A673 (cell line): ENCODE measurements around the gene CNDP1. TPM values are rescaled to one million over a fixed set of nuclear protein-coding genes. Genes with fewer than 3 reads are reported as not detected.

Source experiments
- BruUV-seq: library from RNA; stranded (reverse); fragments of 400-500 nt; replicated peaks from 2 replicates; lab custom pipeline; 2021; lab: Mats Ljungman, UMichigan
- CTCF ChIA-PET: fragments of 300-600 bp; sonication (Branson Sonifier 250); formaldehyde crosslinking; loops from one replicate; lab custom pipeline; 2022; ENCODE audit warnings: antibody characterized with exemption; lab: Charles Lee
- POLR2A ChIA-PET: fragments of 300-600 bp; sonication (Branson Sonifier 250); formaldehyde crosslinking; loops from one replicate; lab custom pipeline; 2022; ENCODE audit warnings: antibody characterized with exemption; ENCODE audit not compliant: low non-redundant PET; lab: Charles Lee
- DNase-seq: peaks from one replicate; pipeline ENCODE4 v3.0.0-alpha.2; 2015; ENCODE audit warnings: low spot score
- H3K27ac ChIP-seq: fragments of 200-600 bp; sonication (generic); 2 replicates; pipeline ENCODE4 v1.5.1; 2016; ENCODE audit warnings: mixed run types, low read depth, mild to moderate bottlenecking, mixed read lengths, antibody characterized with exemption, low read length; ENCODE audit not compliant: poor library complexity, severe bottlenecking
- H3K27me3 ChIP-seq: fragments of 200-600 bp; sonication (generic); replicated peaks from 2 replicates; pipeline ENCODE4 v1.6.1; 2017; ENCODE audit warnings: mixed run types, low read depth, mild to moderate bottlenecking, mixed read lengths, antibody characterized with exemption, low read length; ENCODE audit not compliant: insufficient read depth, poor library complexity
- H3K36me3 ChIP-seq: fragments of 200-600 bp; sonication (generic); 2 replicates; pipeline ENCODE4 v1.6.1; 2016; ENCODE audit warnings: mixed run types, mild to moderate bottlenecking, mixed read lengths, antibody characterized with exemption, low read length; ENCODE audit not compliant: insufficient read depth, poor library complexity, severe bottlenecking
- H3K4me1 ChIP-seq: fragments of 200-600 bp; sonication (generic); 2 replicates; pipeline ENCODE4 v1.6.1; 2017; ENCODE audit warnings: mixed run types, mild to moderate bottlenecking, mixed read lengths, antibody characterized with exemption, low read length; ENCODE audit not compliant: insufficient read depth, poor library complexity, severe bottlenecking
- H3K4me3 ChIP-seq: fragments of 200-600 bp; sonication (generic); 2 replicates; pipeline ENCODE4 v1.5.1; 2016; ENCODE audit warnings: low read depth, mixed run types, mild to moderate bottlenecking, mixed read lengths, low read length; ENCODE audit not compliant: poor library complexity, severe bottlenecking
- H3K9me3 ChIP-seq: fragments of 200-600 bp; sonication (generic); 2 replicates; pipeline ENCODE4 v1.6.1; 2016; ENCODE audit warnings: mixed run types, low read depth, mild to moderate bottlenecking, mixed read lengths, antibody characterized with exemption, low read length; ENCODE audit not compliant: poor library complexity, severe bottlenecking
- CTCF ChIP-seq: fragments of 300-800, 200-600 bp; sonication (generic); conservative IDR thresholded peaks from 2 replicates; pipeline ENCODE4 v1.5.1; 2017; ENCODE audit warnings: low read depth, mild to moderate bottlenecking, antibody characterized with exemption, low read length, moderate library complexity, mixed read lengths
- EZH2 ChIP-seq: fragments of 200-600 bp; sonication (generic); IDR thresholded peaks from 2 replicates; pipeline ENCODE4 v1.6.1; 2017; ENCODE audit warnings: borderline replicate concordance, low read depth, mild to moderate bottlenecking, mixed read lengths, antibody characterized with exemption, low read length; ENCODE audit not compliant: poor library complexity, severe bottlenecking
- intact Hi-C: fragments of 100-400 bp; cut with micrococcal nuclease; formaldehyde crosslinking; loops from one replicate; pipeline ENCODE4 v1.10.0; 2022; ENCODE audit not compliant: unreplicated experiment
- total RNA-seq: library from RNA; stranded (reverse); gene quantifications from 2 replicates; pipeline ENCODE4 v1.2.3, GENCODE V29; 2021

The CNDP1 gene
- total RNA-seq, 1 experiment from 2014 or later: not detected

- H3K4me1 ChIP-seq: no peaks in the 10 kb centered on the region
- no peak overlapping the region for H3K27ac ChIP-seq
- no TSS peak for BruUV-seq
- no peak overlapping the region for H3K4me3 ChIP-seq
- no peaks in the 10 kb centered on the region for H3K9me3 ChIP-seq
- no peaks in the 10 kb centered on the region for H3K27me3 ChIP-seq
- TF ChIP-seq EZH2: no peak
- no peak for TF ChIP-seq CTCF
- intact Hi-C loops: no loop called here
- H3K36me3 ChIP-seq: no peaks in the 10 kb centered on the region
- ChIA-PET POLR2A (no interaction called here), CTCF (no interaction called here)
- DNase-seq: no peak
These were observed 87.8 kb downstream of the CNDP1 start for GRCh38 chr18:74622072-74622471.

- no peaks in the 10 kb centered on the region for H3K27me3 ChIP-seq
- CTCF ChIA-PET: no interaction called here
- H3K9me3 ChIP-seq: no peaks in the 10 kb centered on the region
- intact Hi-C loops: no loop called here
- POLR2A ChIA-PET: no interaction called here
- H3K36me3 ChIP-seq: no peaks in the 10 kb centered on the region
- H3K27ac ChIP-seq: no peak overlapping the region
- no peak overlapping the region for H3K4me3 ChIP-seq
- DNase-seq: no peak
- no TSS peak for BruUV-seq
- TF ChIP-seq CTCF: peak; percentile 58
- TF ChIP-seq EZH2: no peak
- H3K4me1 ChIP-seq: no peaks in the 10 kb centered on the region
These were observed 88.9 kb downstream of the CNDP1 start for GRCh38 chr18:74623047-74623816.

- no peak overlapping the region for H3K4me3 ChIP-seq
- H3K4me1 ChIP-seq: no peaks in the 10 kb centered on the region
- TF ChIP-seq EZH2 (no peak), CTCF (no peak)
- H3K36me3 ChIP-seq: no peaks in the 10 kb centered on the region
- no peaks in the 10 kb centered on the region for H3K27me3 ChIP-seq
- ChIA-PET CTCF (no interaction called here), POLR2A (no interaction called here)
- intact Hi-C loops: no loop called here
- no peak overlapping the region for H3K27ac ChIP-seq
- no peaks in the 10 kb centered on the region for H3K9me3 ChIP-seq
- no peak for DNase-seq
- no TSS peak for BruUV-seq
These were observed 90.2 kb downstream of the CNDP1 start for GRCh38 chr18:74624466-74624865.
